ENCODE results near the gene TCTN1.

DNA sequence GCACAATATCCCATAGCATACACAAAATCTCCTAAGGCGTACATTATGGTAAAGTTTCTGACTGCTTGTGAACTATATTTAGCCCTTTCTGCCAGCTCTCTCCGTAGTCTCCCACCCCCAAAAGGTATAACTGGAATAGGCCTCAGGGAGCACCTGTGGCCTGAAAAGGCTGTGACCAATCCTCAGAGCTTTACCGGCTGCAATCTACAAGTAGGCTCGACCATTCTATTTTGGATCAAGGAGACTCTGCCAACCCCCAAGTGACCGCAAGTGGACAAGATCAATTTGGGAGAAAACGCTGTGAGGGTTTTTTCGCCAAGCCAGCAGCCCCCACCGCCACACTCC is 32.0 kb upstream of the TCTN1 start:
- TF ChIP-seq, protein P1, sequence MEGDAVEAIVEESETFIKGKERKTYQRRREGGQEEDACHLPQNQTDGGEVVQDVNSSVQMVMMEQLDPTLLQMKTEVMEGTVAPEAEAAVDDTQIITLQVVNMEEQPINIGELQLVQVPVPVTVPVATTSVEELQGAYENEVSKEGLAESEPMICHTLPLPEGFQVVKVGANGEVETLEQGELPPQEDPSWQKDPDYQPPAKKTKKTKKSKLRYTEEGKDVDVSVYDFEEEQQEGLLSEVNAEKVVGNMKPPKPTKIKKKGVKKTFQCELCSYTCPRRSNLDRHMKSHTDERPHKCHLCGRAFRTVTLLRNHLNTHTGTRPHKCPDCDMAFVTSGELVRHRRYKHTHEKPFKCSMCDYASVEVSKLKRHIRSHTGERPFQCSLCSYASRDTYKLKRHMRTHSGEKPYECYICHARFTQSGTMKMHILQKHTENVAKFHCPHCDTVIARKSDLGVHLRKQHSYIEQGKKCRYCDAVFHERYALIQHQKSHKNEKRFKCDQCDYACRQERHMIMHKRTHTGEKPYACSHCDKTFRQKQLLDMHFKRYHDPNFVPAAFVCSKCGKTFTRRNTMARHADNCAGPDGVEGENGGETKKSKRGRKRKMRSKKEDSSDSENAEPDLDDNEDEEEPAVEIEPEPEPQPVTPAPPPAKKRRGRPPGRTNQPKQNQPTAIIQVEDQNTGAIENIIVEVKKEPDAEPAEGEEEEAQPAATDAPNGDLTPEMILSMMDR (IDR thresholded peaks at IDR 0.05), result no peak
- TF ChIP-seq POLR2A (IDR thresholded peaks at IDR 0.05), result no peak
